Measurements from ENCODE around the gene PIK3R5.
A peak's percentile ranks its signal among the peaks of the same experiment; 100 is the strongest.
"Not testable (repeated sequence)": the region's sequence is repeated elsewhere in the genome, so short reads cannot be mapped to it uniquely, and the experiment has no call there.

The PIK3R5 gene

DNA sequence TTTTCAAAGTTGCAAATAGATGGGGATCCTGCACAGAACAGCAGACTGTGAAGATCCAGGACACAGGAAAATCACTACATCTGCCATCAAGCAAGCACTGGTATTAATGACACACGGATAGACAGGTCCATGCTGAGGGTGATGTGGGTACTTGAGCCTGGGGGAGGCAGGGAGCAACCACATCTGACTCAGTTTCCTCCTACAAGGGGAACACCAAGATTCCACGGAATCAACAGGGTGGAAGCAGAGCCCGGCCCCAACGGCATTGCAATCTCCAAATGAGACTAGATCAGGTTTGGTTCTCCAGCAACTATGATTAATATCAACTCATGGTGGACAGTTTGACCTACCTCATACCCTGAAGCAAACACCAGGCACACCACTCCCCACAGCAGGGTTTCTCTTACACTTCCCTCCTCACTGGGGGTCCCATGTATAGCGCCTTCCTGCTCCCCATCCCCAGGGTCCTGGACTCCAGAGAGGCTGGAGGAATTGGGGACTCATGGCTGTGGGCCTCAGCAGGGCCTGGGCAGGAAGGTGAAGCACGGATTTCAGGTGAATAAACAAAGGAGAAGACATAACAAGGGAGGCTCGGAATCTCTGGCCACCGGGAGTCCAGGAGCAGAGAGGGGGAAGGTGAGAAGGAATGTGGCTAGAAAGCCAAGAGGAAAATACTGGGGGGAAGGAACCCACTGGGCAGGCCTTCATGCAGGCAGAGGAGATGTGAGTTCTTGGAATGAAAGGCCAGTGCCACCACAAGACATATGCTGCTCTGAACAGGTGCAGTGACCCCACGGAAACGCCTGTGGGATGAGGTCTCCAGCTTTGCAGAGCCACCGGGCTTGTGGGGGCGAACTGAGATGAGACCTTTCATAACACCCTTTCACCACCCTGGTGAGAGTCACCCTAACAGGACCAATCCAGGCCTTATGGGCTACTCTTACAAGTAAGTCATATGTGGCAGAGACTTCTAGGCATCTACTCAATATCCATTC, 68.6 kb downstream of the PIK3R5 start:
- no peak for DNase-seq (ENCODE audit: low read depth, low spot score)

DNA sequence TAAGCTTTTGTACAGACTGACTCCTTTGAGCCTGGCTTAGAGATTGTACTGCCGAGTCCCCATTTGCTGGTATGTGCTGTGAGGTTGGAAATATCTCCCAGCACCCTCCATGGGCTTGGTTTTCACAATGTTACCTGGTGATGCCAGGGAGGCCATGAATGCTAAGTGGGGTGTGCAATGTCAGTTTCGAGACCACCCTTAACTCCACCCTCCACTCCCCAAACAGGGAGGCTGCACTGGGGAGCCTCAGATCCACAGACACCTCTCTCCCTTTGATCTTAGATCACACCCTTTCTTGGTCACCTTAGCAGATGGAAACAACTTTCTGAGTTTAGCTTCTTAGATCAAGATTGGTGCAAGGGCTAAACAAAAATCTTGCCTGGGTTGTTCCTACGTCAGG, 69.4 kb downstream of the PIK3R5 start:
- DNase-seq (ENCODE audit: low read depth, low spot score), result no peak

DNA sequence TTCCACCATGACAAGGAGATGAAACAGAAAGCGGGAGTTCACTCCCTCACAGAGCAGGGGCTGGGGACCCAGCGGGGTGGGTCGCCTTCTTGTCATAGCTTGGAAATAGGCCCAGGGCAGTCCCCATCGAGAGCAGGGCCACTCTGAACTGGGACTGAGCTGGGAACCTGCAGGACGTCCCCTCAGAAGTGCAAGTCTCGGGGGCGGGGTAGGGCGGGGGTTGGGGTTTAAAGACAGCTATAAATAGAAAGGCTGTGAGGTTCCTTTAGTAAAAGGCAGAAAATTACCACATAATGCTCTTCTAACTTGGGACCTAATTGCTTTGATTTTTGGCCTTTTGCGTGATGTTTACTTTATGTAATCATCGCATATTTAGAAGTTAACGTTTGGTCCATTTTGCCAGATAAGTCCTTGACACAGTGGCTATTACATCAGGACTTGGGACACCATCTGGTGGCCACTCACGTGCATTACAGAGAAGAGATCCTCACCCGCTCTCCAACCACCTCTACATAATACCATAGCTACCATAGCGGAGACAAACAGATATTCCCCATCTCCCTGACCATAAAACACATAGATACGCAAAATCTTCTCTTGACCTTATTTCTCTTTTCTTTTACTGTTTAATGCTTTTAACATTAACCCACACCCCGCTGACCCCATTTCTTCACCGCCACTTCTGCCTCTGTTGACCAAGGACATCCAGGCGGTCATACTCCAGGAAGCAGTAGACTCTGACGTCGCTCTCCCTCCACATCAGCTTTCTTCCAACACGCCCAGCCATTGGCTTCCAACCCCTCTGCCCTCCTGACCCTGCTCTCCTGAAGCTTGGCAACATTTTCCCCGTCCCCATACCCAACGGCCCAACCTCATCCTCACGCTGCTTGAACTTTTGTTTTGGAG, 70.6 kb downstream of the PIK3R5 start:
- DNase-seq (ENCODE audit: low read depth, low spot score), result peak; percentile 44

DNA sequence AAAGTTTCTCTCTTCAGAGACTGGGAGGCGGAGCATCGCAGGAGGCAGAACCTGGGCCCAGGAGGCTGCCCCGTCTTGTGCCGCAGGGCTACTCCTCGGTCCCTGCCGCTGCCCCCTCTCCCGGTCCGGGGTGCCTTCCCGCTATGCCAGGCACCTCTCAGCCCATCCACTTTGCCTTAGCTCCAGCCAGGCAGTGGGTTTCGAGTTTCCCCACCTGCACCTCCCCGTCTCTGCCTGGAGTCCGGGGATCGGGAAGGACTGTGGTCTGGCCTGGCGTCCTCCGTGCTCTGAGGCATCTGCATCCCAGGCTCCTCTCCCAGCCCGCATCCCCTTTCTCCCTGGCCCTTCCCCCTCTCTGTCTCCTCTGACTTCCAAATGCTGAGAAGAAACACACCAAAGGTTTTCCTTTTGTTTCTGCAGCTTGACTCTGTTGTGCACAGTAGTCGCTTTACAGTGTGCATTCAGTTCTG, 71.3 kb downstream of the PIK3R5 start:
- no peak for DNase-seq (ENCODE audit: low read depth, low spot score)

DNA sequence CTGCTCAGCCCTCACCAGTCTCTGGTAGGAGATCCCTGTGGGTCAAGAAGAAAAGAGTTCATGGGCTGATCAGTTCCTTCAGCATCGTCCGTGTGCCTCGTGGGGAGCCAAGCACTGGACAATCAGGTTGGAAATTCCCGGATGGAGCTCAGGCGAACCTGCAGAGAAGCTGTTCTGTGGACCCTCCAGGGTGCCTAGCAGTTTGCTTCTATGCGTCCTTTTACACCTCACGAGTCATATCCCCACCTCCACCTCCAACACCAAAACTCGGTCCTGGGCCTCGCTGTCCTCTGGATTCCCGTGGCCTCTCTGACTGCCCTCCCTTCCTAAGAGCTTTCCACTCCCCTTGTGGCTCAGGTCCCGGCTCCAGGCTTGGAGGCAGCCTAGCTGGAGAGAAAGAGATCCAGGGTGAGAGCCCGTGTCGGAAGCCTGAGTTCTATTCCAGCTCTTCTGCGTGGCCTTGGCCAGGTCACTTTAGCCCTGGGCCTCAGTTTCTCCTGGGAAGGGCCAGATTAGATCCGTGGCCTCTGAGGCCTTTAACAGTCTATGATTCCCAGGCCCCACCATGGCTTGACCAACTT, 71.8 kb downstream of the PIK3R5 start:
- DNase-seq (ENCODE audit: low read depth, low spot score), result no peak

DNA sequence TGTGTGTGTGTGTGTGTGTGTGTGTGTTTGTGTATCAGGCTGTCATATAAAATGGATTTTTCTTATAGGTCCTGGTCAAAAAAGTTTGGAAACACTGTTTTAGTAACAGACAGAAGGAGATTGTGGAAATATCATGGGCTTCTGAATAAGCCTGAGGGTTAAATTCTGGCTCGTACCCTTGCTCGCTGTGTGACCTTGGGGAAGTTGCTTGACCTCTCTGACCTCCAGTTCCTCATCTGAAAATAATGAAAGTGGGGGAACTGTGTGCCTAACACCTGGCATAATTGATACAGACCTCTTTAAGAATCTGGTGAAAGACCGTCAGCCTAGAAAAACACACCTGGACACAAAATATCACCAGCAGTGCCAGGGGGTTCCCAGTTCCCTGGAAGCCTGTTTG, 72.4 kb downstream of the PIK3R5 start:
- no peak for DNase-seq (ENCODE audit: low read depth, low spot score)

DNA sequence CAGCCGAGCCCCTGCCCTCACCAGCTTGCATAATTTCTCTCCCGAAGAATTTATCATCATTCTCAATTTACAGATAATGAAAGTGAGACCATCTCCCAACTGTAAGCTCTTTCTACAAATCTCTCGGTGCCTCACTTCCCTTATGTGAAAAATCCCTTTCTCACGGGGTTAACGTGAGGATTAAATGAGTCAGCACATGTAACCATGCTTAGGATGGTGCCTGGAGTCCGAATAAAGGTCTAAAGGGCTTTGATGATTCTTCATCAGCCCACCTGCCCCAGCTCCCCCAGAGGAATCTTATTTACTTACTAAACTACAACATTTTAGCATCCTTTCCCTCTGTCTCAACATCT, 73.2 kb downstream of the PIK3R5 start:
- DNase-seq (ENCODE audit: low read depth, low spot score), result no peak

DNA sequence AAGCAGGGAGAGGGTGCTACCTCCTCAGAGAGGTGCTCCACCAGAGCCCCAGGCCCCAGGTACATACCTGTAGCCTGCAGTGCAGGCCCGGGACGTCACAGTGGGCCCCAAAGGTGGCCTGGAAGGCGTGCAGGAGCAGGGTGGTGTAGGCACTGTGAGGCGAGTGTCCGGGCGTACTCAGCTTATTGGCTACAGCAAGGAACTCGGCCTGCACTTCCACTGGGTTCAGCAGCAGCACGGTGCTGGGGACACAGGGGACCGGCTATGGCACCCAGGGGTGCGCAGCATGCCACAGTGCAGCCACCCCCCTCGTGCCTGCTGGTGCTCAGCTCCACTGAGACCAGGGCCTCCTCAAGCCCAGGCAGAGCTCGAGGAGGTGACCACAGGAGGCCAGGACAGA, 74.8 kb downstream of the PIK3R5 start:
- DNase-seq (ENCODE audit: low read depth, low spot score), result no peak

DNA sequence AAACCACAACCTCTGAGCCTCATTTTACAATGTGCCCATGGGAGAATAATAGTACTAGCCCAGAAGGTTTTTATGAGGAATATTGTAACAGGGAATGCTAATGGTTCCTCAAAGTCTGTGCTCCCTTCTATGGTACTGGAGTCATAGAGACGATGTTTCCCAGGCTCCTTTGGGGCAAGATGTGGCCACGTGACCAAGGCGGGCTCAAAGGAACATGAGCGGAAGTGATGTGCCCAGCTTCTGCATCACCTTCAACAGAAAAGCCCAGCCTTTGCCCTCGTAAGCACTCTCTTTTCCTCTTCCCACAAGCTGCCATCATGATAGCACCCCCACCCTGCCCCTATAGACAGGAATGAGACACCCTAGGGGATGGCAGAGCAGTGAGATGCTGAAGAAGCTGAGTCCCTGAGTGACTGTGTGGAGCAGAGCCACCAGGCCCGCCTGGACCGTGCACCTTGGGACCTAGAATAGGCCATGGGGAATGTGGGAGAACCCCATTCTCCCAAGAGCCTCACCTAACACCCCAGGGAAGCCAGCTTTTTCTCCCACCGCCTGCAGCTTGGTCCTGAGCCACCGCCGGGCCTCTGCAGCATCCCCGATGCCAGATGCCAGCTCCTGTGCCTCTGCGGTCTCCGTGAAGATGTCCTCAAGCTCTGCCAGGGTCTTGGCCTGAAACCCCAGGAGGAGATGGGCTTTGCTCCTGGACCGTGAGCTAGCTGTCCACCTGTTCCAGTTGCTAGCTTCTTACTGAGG, 75.9 kb downstream of the PIK3R5 start:
- DNase-seq (ENCODE audit: low read depth, low spot score), result no peak

DNA sequence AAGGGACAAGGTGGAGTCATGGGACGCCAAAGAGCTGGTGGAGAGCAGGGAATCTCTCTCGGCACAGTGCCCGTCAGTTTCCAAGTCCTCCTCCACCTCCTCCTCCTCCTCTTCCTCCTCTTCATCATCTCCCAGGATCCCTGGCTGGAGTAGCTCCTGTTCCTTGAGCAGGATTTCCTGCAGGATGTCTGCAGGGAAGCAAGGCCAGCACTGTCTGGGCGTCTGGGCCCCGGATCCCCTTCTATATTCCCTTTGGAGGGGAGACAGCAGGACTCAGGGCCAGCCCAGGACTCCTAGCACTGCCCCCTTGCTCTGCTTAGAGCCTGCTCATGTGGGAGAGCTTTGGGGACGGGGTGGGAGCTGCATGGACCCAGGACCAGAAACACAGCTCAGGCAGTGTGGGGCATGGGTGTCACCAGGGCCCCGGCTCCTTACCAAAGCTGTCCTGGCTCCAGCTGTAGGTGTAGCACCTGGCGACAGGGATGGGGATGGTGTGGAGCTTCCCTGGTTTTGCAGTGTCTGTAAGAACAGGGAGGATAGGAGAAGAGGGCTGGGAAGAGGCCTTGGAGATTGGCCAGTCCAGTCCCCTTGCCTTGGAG, 76.7 kb downstream of the PIK3R5 start:
- DNase-seq (ENCODE audit: low read depth, low spot score), result no peak

DNA sequence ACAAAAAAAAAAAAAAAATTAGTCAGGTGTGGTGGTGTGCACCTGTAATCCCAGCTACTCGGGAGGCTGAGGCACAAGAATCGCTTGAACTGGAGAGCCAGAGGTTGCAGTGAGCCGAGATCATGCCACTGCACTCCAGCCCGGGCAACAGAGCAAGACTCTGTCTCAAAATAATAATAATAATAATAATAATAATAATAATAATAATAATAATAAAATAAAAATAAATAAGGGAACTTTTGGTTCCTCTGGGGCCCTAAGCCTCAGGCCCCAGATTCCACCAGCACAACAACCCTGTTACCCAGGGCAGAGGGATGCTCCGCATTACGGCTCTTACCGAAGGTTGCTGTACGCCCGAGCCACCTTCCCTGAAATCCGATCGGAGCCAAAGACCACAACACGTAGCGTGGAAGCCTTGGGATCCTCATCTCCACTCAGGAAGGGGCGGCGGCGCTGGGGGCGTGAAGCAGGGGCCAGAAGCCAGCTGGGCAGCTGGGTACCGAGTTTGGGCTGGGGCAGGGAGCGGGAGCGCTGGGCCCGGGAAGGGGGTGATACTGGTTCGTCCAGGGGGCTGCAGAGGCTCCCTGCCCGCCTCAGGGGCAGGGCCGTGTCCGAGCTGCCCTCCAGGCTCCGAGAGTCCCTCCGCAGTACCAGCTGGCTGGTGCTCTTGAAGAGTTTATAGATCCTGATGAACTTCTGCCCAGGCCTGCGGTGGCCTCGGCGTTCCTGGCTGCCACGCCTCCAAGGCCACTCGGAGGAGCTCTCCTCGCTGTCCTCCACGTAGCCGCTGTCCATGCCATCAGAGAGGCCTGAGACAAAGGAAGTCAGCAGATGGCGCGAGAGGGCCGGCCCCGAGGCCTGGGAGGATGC, 77.4 kb downstream of the PIK3R5 start:
- no peak for DNase-seq (ENCODE audit: low read depth, low spot score)

DNA sequence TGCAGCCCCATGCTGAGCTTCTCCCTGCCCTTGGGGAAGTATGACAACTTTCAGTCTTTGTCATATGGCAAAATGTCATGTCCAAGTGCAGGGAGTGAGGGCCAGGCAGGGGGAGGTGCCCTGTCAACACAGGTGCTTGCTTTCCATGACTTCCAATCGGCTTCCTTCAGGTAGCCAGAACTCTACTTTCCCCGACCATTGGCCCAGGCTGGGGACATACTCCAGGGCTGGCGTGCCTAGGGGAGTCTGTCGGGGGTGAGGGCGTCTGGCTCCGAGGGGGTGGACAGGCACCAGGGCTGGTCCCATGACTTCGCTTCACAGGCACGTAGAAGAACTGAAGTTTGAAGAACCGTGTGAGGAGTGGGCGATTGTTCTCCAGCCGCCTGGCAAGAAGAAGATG, 78.2 kb downstream of the PIK3R5 start:
- DNase-seq (ENCODE audit: low read depth, low spot score), result no peak

DNA sequence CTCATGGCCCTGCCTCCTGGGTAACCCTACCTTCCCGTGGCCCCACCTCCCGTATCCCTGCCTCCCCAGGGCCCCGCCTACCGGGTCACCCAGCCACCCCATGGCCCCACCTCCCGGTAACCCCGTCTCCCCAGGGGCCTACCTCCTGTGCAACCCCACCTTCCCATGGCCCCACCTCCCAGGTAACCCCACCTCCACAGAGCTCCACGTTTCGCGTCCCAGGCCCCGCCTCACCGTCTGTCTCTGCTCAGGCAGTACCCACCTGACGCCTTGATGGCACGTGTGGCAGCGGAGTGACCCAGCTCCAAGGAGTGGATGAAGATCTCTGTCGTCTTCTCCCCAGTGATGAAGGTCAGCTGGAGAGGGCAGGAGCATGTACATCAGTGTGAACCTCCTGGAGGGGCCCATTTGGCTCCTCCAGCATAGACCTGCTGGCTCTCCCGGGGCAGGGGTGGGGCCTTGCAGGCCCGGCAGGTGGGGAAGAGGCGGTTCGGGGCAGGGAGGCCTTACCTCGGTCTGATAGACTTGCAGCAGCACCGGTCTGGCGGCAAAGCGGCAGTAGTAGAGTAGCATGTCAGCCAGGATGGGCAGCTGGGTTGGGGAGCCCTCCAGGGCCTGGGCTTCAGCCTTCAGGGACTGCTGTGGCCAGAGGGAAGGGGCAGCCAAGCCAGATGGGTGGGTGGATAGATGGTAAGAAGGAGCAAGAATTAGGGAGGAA, 79.4 kb downstream of the PIK3R5 start:
- DNase-seq (ENCODE audit: low read depth, low spot score), result no peak

DNA sequence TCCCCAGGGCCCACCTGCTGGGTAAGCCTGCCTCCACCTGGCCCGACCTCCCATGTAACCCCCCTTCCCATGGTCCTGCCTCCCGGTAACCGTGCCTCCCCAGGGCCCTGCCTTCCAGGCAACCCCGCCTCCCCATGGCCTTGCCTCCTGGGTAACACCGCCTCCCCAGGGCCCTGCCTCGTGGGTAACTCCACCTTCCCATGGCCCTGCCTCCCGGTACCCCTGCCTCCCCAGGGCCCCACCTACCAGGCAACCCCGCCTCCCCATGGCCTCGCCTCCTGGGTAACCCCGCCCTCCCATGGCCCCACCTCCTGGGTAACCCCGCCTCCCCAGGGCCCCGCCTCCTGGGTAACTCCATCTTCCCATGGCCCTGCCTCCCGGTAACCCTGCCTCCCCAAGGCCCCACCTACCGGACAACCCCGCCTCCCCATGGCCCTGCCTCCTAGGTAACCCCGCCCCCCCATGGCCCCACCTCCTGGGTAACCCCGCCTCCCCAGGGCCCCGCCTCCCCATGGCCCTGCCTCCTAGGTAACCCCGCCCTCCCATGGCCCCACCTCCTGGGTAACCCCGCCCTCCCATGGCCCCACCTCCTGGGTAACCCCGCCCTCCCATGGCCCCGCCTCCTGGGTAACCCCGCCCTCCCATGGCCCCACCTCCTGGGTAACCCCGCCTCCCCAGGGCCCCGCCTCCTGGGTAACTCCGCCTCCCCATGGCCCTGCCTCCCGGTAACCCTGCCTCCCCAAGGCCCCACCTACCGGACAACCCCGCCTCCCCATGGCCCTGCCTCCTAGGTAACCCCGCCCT, 80.1 kb downstream of the PIK3R5 start:
- DNase-seq (ENCODE audit: low read depth, low spot score), result not testable (repeated sequence)

DNA sequence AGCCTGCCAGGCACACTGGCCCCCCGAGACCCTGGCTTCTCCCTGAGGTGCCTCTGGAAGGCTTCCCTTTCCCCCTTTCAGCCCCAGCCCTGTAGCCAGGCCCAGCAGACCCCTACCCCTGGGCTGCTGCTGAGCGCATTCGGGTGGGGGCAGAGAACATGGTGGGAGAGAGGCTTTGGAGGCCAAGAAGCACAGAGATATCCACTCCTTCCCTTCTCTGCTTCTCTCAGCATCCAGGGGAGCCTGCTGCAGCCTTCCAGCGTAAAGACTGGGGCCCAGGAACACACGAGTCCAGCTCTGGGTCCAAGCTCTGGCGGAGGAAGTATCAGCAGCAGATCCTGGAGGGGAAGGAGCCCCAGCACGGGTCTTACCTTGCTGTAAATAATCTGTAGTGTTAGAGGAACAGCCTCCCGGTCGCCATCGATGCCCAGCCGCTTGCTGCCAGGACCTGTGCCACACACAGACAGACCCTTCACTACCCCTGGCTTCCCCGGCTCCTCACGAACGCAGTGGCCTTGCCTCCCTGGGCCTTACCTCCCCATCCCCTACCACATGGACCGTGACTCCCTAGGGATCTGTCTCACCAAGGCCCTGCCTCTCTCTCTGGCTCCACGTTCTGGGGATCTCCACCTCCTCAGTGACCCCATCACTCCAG, 81.0 kb downstream of the PIK3R5 start:
- no peak for DNase-seq (ENCODE audit: low read depth, low spot score)

DNA sequence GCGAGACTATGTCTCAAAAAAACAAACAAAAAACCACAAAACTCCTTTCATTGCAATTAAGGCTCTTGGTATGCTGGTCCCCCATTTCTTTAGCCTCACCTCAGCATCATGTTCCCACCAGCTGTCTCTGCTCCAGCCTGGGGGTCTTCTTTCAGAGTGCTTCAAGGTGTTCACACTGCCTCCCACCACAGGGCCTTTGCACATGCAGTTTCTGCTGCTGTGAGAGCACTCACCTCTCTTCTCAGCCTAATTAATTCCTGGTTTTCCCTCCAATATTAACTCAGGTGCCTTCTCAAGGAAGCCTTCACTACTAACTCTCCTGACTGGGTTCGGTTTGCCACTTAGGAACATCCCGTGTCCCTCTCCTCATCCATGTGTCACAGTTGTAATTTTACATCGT, 82.2 kb downstream of the PIK3R5 start:
- no peak for DNase-seq (ENCODE audit: low read depth, low spot score)

DNA sequence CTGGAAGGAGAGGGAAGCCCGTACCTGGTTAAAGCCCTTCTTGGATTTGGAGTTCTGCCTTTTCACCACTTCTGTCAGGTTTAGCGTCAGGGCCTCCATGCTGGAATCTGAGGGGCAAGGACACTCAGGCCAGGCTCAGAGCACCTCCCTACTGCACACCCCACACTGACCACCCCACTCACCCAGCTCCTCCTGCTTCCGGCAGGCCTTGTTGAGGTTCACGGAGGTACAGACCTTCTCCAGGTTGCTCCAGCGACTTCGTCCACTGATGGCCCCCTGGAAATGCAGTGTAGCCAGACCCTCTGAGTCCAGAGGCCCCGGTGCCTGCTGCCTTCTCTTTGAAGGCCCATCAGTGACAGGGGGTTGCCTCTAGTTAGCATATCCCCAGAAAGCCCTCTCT, 83.9 kb downstream of the PIK3R5 start:
- no peak for DNase-seq (ENCODE audit: low read depth, low spot score)

DNA sequence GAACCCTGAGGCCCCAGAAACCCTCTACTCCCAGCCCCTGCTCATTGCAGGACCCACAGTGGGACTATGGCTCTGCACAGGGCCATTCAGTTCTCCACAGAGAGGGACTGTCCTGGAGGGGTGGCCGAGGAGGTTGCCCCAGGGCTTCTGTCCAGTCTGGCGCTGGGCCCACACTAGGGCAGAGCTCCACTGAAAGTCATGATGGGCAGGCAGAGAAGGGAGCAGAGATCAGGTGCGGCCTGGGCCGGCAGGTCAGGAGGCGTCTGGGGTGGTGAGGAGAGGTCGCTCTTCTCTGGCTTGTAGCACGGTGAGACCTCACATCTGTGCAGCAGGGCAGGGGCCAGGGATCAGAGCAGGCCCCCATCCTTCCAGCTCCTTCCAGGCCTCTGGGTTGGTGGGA, 85.0 kb downstream of the PIK3R5 start:
- DNase-seq (ENCODE audit: low read depth, low spot score), result no peak

Data from smooth muscle cell of the brain vasculature (primary cell).